CD14-positive monocyte (primary cell): ENCODE measurements around the gene NACAD. TPM values are rescaled to one million over a fixed set of nuclear protein-coding genes. Genes with fewer than 3 reads are reported as not detected.

Experiments used
- DNase-seq, 3 donors: peaks; one replicate each; pipeline ENCODE4 v3.0.0-alpha.2; 2011 to 2022
- H2AFZ ChIP-seq: 2 replicates; pipeline ENCODE4 v1.6.0; 2012; ENCODE audit warnings: mild to moderate bottlenecking, low read depth, low read length, inconsistent platforms; ENCODE audit not compliant: insufficient read depth, poor library complexity, severe bottlenecking
- H3K27ac ChIP-seq, 2 donors: 1 replicate in 1 of 2; 2 replicates in 1 of 2; pipeline ENCODE4 v1.5.1; 2012 to 2013; ENCODE audit warnings: low read length in 2 of 2, control low read depth in 1 of 2, inconsistent platforms in 1 of 2, low read depth in 1 of 2, mild to moderate bottlenecking in 1 of 2
- H3K27me3 ChIP-seq, 2 donors: one replicate each; pipeline versions ENCODE4 v1.6.0 to v1.6.1; 2011 to 2013; ENCODE audit warnings: low read length in 2 of 2; ENCODE audit not compliant: control insufficient read depth in 2 of 2, insufficient read depth in 2 of 2
- H3K36me3 ChIP-seq, 2 donors: replicated peaks in 1 of 2; 1 replicate in 1 of 2; 2 replicates in 1 of 2; pipeline versions ENCODE4 v1.5.1 to v1.6.1; 2012 to 2013; ENCODE audit warnings: low read length in 2 of 2, control low read depth in 1 of 2, inconsistent platforms in 1 of 2, mild to moderate bottlenecking in 1 of 2; ENCODE audit not compliant: insufficient read depth in 2 of 2, control insufficient read depth in 1 of 2
- H3K4me1 ChIP-seq, 2 donors: 1 replicate in 1 of 2; 2 replicates in 1 of 2; pipeline versions ENCODE4 v1.5.1 to v1.6.1; 2012 to 2013; ENCODE audit warnings: low read length in 2 of 2, control low read depth in 1 of 2, inconsistent platforms in 1 of 2, mild to moderate bottlenecking in 1 of 2, moderate library complexity in 1 of 2; ENCODE audit not compliant: insufficient read depth in 2 of 2, control insufficient read depth in 1 of 2
- H3K4me2 ChIP-seq: replicated peaks from 2 replicates; pipeline ENCODE3; 2012; ENCODE audit warnings: low read length, moderate library complexity, mild to moderate bottlenecking; ENCODE audit not compliant: poor library complexity, severe bottlenecking; ENCODE audit errors: extremely low read depth
- H3K4me3 ChIP-seq, 3 experiments: fragments of 200-600 bp in 1 of 3; sonication (generic) in 1 of 3; replicated peaks in 1 of 3; 1 replicate in 2 of 3; 2 replicates in 1 of 3; pipeline ENCODE4 v1.5.1; 2011 to 2013; ENCODE audit warnings: low read length in 3 of 3, mild to moderate bottlenecking in 3 of 3, control low read depth in 2 of 3, low read depth in 2 of 3, inconsistent platforms in 1 of 3, moderate library complexity in 1 of 3
- H3K79me2 ChIP-seq: 2 replicates; pipeline ENCODE4 v1.6.0; 2012; ENCODE audit warnings: mild to moderate bottlenecking, control low read depth, inconsistent platforms, low read length, moderate library complexity; ENCODE audit not compliant: insufficient read depth
- H3K9ac ChIP-seq: 2 replicates; pipeline ENCODE4 v1.6.0; 2017; ENCODE audit warnings: low read length, mild to moderate bottlenecking; ENCODE audit not compliant: insufficient read depth, poor library complexity, severe bottlenecking
- H3K9me3 ChIP-seq, 2 donors: replicated peaks in 1 of 2; 1 replicate in 1 of 2; 2 replicates in 1 of 2; pipeline versions ENCODE4 v1.5.1 to v1.6.1; 2012 to 2013; ENCODE audit warnings: low read length in 2 of 2, control low read depth in 1 of 2; ENCODE audit not compliant: control insufficient read depth in 1 of 2, insufficient read depth in 1 of 2
- H4K20me1 ChIP-seq: 2 replicates; pipeline ENCODE4 v1.6.0; 2012; ENCODE audit warnings: mild to moderate bottlenecking, low read length, control low read depth, moderate library complexity; ENCODE audit not compliant: insufficient read depth
- H3K27ac Mint-ChIP-seq, 7 donors: one replicate each; pipeline ENCODE4 v1.8.0; 2020; ENCODE audit warnings: mild to moderate bottlenecking in 7 of 7, mixed read lengths in 7 of 7, moderate library complexity in 6 of 7, inconsistent platforms in 2 of 7
- H3K27me3 Mint-ChIP-seq, 3 donors: one replicate each; pipeline ENCODE4 v1.8.0; 2021 to 2022; ENCODE audit warnings: low read depth in 3 of 3, mild to moderate bottlenecking in 3 of 3, mixed read lengths in 3 of 3, moderate library complexity in 3 of 3, inconsistent platforms in 1 of 3
- H3K36me3 Mint-ChIP-seq, 2 donors: one replicate each; pipeline ENCODE4 v1.8.0; 2020; ENCODE audit warnings: mixed read lengths in 2 of 2, inconsistent platforms in 1 of 2, mild to moderate bottlenecking in 1 of 2
- H3K4me1 Mint-ChIP-seq: one replicate; pipeline ENCODE4 v1.8.0; 2020; ENCODE audit warnings: mild to moderate bottlenecking, mixed read lengths
- H3K4me3 Mint-ChIP-seq, 2 donors: one replicate each; pipeline ENCODE4 v1.8.0; 2020; ENCODE audit warnings: mild to moderate bottlenecking in 2 of 2, mixed read lengths in 2 of 2, moderate library complexity in 1 of 2
- H3K9me3 Mint-ChIP-seq, 7 donors: one replicate each; pipeline ENCODE4 v1.8.0; 2020 to 2022; ENCODE audit warnings: mixed read lengths in 7 of 7, mild to moderate bottlenecking in 6 of 7, moderate library complexity in 6 of 7, inconsistent platforms in 2 of 7
- CTCF ChIP-seq: fragments of 200-600 bp; IDR thresholded peaks from one replicate; pipeline ENCODE4 v1.8.0; 2022; ENCODE audit warnings: antibody characterized with exemption, mild to moderate bottlenecking
- WGBS: methylation state at CpG from one replicate; pipeline ENCODE4 v1.1.5; 2013; ENCODE audit warnings: missing lambda C conversion rate; ENCODE audit not compliant: insufficient coverage; 5-methylcytosine and 5-hydroxymethylcytosine counted together
- intact Hi-C, 2 donors: fragments of 100-400 bp; cut with micrococcal nuclease; formaldehyde crosslinking; loops; one replicate each; pipeline versions ENCODE4 v1.15.0 to v1.15.1; 2023
- polyA plus RNA-seq, 3 donors: library from polyadenylated mRNA; depleted of rRNA in 1 of 3; unstranded in 2 of 3; stranded (reverse) in 1 of 3; fragments of 300-500 nt in 2 of 3; fragments of >200 nt in 1 of 3; fragmentation: Illumina TruSeq in 2 of 3; gene quantifications; 1 replicate in 2 of 3; 2 replicates in 1 of 3; pipeline ENCODE4 v1.2.3, GENCODE V29; 2012 to 2021

NACAD gene
- polyA plus RNA-seq, 3 donors: 0.04 TPM; not detected in 2

- WGBS: 89% methylated on average over 3 of the region's 3 CpGs
- peaks cover 0 to 4% (median 2%) of the 10 kb centered on the region in 3 donors for H3K27me3 Mint-ChIP-seq
- H3K27ac Mint-ChIP-seq: peak overlapping the region in 5 of 7 donors; percentile 0 to 70 (median 61)
- no peak for DNase-seq
- no peaks in the 10 kb centered on the region for H3K9me3 Mint-ChIP-seq
- H3K36me3 Mint-ChIP-seq: peaks cover 80 to 98% of the 10 kb centered on the region in 2 donors
- Histone ChIP-seq H4K20me1 (peaks cover 97% of the 10 kb centered on the region), H2AFZ (no peak overlapping the region), H3K27ac (peak overlapping the region in 1 of 2 donors; percentile 62), H3K9ac (no peak overlapping the region), H3K4me1 (peaks cover 19 to 39% of the 10 kb centered on the region in 2 donors), H3K79me2 (peaks cover 46% of the 10 kb centered on the region), H3K9me3 (no peaks in the 10 kb centered on the region), H3K4me3 (no peak overlapping the region), H3K27me3 (no peaks in the 10 kb centered on the region), H3K4me2 (no peak overlapping the region), H3K36me3 (peaks cover 75 to 95% of the 10 kb centered on the region in 2 donors)
- intact Hi-C loops: no loop called here
- no peak for TF ChIP-seq CTCF
- no peak overlapping the region for H3K4me3 Mint-ChIP-seq
- H3K4me1 Mint-ChIP-seq: peaks cover 39% of the 10 kb centered on the region
Measured at GRCh38 chr7:45067582-45067981, 21.2 kb downstream of the NACAD start.

- DNase-seq: no peak
- no peak overlapping the region for H2AFZ ChIP-seq
- no peak overlapping the region for H3K4me3 ChIP-seq
- H3K27me3 ChIP-seq: no peaks in the 10 kb centered on the region
- H3K4me2 ChIP-seq: no peak overlapping the region
- peaks cover 64 to 95% of the 10 kb centered on the region in 2 donors for H3K36me3 ChIP-seq
- 100% methylated on average over 3 of the region's 7 CpGs for WGBS
- peaks cover 58% of the 10 kb centered on the region for H3K79me2 ChIP-seq
- H3K9ac ChIP-seq: no peak overlapping the region
- peaks cover 8 to 34% of the 10 kb centered on the region in 2 donors for H3K4me1 ChIP-seq
- intact Hi-C loops: no loop called here
- H3K27me3 Mint-ChIP-seq: peaks cover 0 to 4% (median 2%) of the 10 kb centered on the region in 3 donors
- no peak for TF ChIP-seq CTCF
- peaks cover 97% of the 10 kb centered on the region for H4K20me1 ChIP-seq
- peak overlapping the region in 1 of 2 donors; percentile 60 for H3K27ac ChIP-seq
- H3K36me3 Mint-ChIP-seq: peaks cover 79 to 98% of the 10 kb centered on the region in 2 donors
- no peak overlapping the region for H3K4me3 Mint-ChIP-seq
- H3K9me3 ChIP-seq: no peaks in the 10 kb centered on the region
- no peaks in the 10 kb centered on the region for H3K9me3 Mint-ChIP-seq
- peak overlapping the region in 5 of 7 donors; percentile 25 to 82 (median 73) for H3K27ac Mint-ChIP-seq
- H3K4me1 Mint-ChIP-seq: peaks cover 39% of the 10 kb centered on the region
Measured at GRCh38 chr7:45066409-45066808, 22.4 kb downstream of the NACAD start.
